HG03571 (cell line): ENCODE results near the gene LUC7L.
"Not testable (repeated sequence)": the region's sequence is repeated elsewhere in the genome, so short reads cannot be mapped to it uniquely, and the experiment has no call there.

ENCODE experiments used
- ATAC-seq: cut with Tn5 transposase; IDR thresholded peaks from one replicate; pipeline ENCODE4 v1.9.1; 2021; ENCODE audit not compliant: unreplicated experiment

The LUC7L gene

DNA sequence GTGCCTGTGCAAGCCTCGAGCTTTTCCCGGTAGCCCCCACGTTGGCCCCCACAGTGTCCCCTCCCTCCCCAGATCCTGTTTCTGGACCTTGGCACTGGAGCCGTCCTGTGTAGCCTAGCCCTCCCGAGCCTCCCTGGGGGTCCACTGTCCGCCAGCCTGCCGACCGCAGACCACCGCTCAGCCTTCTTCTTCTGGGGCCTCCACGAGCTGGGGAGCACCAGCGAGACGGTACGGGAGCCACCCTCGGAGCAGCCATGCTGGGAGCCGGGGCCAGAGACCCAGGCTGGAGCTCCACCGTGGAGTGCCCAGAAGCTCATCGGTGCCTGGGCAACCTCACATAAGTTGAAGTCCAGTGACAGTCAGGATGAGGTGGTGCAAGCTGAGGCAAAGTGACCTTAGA lies 34.7 kb upstream of the LUC7L start:
- ATAC-seq: no peak

DNA sequence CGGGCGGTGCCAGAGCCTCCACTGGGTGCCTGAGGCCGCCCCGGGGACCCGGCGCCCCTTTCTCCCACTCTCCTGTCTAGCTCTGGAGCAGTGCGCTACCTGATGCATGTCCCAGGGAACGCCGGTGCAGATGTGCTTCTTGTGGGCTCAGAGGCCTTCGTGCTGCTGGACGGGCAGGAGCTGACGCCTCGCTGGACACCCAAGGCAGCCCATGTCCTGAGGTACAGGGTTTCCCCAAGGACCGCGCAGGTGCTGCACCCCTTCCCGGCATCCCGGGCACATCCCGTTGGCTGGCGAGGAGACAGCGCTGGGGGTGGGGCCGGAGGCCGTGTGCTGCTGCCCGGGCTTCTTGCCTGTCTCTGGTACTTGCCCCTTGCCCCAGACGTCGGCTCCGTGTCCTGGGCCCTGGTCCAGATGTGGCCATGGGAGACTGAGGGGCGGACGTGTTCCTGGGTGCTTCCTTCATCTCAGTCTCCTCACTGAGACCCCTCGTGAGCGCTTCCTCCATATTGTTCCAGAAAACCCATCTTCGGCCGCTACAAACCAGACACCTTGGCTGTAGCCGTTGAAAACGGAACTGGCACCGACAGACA lies 34.0 kb upstream of the LUC7L start:
- no peak for ATAC-seq

DNA sequence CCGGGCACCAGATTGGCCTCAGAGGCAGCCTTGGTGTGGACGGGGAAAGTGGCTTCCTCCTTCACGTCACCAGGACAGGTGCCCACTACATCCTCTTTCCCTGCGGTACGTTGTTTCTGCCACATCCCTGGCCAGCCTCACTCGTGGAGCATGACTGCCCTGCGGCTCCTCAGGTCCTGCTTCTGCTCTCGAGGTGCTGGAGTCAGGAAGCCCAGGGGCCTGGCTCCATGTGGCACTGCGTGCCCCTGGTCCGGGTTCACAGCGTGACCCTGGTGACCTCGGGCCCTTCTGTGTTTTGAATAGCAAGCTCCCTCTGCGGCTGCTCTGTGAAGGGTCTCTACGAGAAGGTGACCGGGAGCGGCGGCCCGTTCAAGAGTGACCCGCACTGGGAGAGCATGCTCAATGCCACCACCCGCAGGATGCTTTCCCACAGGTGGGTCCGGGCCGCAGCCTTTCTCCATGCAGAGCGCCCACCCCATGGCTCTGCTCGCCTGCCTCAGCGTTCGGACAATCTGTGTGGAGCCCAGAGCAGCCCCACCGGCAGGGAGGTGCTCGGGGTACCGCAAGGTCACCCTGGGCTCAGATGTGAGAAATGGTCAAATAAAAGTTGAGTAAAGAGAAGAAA lies 33.0 kb upstream of the LUC7L start:
- ATAC-seq: no peak

DNA sequence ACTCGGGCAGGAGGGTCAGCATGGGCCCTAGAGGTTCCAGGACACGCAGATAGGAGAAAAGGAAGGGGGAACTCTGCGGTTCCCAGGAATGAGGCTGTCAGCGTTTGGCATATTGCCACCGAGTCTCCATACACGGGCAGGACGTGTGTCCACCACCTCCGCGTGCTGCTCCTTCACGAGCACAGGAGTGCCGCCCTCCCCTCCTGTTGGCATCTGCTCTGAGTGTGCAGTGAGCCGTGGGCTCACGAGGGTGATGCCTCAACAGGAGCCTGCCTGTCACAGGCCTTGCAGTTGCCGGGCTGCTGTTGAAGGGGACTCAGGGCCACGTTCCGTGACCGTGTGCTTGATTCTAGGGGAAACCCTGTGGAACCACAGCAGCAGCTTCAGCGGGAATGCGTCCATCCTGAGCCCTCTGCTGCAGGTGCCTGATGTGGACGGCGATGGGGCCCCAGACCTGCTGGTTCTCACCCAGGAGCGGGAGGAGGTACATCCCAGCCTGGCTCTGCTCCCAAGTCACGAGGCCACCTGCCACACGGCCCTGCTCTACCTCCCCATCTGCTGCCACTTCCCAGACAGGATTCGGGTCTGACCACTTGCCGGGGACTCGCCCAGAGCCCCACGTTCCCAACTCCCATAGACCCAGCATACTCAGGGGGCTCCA lies 31.9 kb upstream of the LUC7L start:
- ATAC-seq: no peak

DNA sequence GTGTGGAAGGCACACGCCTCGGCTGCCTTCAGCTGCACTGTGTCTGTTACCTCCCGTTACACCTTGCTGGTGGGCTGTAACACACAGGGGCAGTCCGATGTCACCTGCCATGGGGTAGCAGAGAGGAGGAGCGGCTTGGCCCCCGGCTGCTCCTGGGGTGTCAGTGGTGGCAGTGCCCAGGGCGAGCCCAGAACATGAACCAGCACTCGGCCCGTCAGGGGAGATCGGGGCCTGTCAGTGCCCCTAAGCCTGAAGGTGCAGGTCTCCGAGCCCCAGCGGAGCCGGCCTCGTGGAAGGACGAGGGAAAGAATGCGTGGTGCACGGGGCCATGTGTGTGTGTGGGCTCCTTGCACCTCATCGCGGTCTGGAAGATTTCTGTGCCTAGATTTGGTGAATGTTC lies 31.1 kb upstream of the LUC7L start:
- no peak for ATAC-seq

DNA sequence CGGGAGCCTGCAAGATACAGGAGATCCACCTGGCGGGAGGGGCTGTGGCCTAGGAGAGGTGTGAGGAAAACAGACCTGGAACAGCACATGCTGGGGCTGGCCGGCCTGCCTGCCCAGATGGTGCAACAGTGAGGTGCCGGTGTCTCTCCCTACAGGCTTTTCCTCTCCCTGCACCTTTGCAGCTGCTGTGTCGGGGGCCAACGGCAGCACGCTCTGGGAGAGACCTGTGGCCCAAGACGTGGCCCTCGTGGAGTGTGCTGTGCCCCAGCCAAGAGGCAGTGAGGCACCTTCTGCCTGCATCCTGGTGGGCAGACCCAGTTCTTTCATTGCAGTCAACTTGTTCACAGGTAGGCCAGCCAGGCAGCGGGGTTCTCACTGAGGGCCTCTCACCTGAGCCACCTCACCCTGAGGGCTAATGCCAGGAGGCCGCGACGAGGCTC lies 30.6 kb upstream of the LUC7L start:
- no peak for ATAC-seq

DNA sequence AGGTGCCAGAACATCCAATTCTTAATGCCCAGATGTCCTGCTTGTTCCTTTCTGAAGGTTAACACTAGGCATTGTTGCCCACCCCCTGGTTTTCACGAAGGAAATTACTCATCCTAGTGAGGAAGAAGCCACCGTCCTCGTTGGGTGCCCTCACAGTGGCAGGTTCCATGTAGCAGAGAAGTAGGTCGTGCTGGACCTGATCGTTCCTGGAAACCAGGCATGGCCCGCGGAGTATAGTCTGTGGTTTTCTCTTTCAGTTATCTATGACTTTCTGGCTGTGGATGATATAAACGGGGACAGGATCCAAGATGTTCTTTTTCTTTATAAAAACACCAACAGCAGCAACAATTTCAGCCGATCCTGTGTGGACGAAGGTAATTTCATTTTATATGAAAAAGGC lies 30.0 kb upstream of the LUC7L start:
- no peak for ATAC-seq

DNA sequence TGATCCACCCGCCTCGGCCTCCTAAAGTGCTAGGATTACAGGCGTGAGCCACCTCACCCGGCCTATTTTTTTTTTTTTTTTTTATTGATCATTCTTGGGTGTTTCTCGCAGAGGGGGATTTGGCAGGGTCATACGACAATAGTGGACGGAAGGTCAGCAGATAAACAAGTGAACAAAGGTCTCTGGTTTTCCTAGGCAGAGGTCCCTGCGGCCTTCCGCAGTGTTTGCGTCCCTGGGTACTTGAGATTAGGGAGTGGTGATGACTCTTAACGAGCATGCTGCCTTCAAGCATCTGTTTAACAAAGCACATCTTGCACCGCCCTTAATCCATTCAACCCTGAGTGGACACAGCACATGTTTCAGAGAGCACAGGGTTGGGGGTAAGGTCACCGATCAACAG lies 28.8 kb upstream of the LUC7L start:
- ATAC-seq: not testable (repeated sequence)

DNA sequence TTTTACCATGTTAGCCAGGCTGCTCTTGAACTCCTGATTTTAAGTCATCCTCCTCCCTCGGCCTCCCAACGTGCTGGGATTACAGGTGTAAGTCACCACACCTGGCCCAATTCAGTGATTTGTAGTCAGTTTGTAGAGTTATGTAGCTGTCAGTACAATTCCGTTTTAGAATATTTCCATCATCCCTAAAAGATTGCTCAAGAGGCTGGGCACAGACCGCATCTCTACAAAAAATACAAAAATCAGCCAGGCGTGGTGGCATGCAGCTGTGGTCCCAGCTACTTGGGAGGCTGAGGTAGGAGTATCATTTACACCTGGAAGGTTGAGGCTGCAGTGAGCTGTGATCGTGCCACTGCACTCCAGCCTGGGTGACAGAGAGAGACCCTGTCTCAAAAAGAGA lies 25.9 kb upstream of the LUC7L start:
- ATAC-seq: no peak

DNA sequence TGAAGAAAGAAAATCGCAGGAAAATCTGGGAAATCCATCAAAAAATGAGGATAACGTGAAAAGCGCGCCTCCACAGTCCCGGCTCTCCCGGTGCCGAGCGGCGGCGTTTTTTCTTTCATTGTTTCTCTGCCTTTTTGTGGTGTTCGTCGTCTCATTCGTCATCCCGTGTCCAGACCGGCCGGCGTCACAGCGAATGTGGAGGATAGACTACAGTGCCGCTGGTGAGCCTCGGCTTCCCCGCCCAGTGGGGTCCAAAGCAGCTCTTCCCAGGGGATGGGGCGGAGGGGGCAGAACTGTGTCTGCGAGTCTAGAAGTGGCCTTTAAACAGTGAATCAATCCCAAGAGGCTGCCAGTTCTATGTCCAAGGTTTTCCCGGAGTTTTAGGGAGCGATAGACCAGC lies 25.2 kb upstream of the LUC7L start:
- no peak for ATAC-seq

DNA sequence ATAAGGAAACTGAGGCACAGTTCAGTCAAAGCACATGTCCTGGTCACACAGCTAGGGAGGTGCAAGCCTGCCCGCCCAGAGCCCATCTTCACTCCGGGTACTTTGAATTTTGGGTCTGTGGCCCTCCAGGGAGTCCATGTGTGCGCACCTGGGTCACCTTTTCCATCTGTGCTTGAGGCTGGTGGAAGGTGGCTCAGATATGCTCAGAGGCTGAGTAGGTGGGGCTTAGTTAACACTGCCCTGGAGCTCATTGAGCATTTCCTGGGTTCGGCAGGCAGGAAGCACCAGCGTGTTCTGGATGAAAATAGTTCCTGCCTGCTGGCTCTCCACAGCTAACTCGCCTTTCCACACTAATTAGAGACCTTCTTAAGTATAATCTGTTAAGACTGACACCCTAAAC lies 24.6 kb upstream of the LUC7L start:
- ATAC-seq: no peak

DNA sequence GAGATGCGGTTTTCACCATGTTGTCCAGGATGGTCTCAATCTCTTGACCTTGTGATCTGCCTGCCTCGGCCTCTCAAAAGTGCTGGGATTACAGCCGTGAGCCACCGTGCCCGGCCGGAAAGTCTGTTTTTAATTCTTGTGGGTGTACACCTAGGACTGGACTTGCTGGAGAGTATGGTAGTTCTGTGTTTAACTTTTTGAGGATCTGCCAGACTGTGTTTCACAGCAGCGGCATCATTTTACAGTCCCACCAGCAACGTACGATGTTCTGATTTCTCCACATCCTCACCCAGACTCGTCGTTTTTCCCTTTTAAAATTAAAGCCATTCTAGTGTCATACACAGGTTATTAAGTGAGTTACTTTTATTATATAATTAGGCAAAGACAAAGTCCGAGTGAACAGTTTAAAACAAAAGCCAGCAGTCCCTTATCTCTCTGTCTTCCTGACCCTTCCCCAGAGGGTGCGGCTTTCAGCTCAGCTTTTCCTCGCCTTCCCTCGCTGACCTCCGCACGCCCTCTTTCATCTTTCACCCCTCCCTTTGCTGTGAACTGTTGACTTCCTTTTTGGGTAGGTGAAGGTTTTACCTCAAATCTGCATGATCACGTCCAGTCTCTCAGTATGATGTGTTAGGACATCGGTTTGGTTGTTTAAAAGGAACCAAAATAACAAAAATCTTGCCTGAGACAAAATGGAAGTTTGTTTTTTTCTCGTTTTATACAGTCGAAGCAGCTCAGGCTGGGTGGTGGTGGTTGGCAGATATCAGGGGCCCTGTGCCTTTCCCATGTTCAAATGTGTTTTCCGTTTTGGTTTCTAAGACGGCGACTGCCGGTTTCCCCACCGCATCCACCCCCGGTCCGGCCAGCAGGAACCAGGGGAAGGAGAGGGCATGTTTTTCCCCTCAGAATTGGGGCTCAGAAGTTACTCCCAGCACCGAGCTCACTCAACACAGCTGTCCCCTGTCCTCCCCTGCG lies 23.4 kb upstream of the LUC7L start:
- no peak for ATAC-seq

DNA sequence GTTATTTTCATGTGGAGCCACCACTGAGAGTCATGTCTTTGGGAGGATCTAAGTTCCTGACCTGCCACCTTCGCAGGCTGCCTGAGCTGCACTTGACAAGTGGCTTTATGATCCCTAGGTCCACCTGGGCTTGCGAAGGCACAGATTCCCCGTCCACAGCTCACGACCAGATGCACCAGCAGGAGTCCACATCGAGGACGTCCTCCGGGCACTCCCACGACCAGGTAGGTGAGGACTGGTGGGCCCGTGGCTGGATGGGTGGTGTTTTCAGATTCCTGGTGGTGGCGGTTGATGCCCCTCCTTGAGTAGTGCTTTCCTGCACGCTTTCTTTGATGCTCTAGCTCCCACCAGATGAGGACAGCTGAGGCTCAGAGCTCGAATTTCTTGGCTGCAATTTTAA lies 20.2 kb upstream of the LUC7L start:
- no peak for ATAC-seq

DNA sequence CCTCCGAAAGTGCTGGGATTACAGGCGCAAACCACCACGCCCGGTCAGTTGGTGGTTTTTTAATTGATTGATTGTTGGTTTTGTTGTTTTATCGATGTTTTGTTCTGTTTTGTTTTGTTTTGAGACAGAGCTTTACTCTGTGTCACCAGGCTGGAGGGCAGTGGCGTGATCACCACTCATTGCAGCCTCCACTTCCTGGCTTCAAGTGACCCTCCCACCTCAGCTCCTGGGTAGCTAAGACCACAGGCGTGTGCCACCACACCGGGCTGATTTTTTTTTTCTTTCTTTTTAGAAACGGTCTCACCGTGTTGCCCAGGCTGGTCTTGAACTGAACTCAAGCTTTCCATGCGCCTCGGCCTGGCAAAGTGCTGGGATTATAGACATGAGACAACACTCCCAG lies 17.8 kb upstream of the LUC7L start:
- no peak for ATAC-seq

DNA sequence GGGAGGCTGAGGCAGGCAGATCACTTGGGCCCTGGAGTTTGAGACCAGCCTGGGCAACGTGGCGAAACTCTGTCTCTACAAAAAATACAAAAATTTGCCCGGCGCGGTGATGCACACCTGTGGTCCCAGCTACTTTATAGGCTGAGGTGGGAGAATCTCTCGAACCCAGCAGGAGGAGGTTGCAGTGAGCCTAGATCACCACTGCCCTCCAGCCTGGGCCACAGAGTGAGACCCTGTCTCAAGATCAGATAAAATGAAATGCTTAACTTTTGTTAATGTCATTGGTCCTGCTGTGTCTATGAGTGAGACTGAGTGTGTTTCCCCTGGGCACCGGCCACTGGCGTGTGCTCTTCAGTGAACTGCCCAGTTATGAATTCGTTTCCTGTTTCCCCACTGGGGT lies 15.9 kb upstream of the LUC7L start:
- no peak for ATAC-seq

DNA sequence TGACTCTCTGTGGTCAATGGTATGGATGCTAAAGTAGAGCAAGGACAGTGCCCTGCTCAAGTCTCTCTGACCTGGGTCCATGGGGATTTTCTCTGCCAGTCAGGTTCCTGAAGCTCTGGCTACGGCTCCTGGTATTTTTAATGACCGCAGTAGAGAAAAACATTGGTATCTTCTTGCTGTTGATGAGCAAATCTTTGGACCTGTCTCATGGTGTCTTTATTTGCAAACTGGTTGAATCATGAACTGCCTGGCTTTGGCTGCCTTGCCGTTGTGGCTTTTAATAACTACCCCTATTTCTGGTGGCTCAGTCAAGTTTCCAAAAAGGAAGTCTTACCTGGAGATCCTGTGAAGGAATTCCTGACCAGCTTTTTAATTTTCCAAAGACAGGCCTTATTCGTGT lies 14.1 kb upstream of the LUC7L start:
- ATAC-seq: no peak

DNA sequence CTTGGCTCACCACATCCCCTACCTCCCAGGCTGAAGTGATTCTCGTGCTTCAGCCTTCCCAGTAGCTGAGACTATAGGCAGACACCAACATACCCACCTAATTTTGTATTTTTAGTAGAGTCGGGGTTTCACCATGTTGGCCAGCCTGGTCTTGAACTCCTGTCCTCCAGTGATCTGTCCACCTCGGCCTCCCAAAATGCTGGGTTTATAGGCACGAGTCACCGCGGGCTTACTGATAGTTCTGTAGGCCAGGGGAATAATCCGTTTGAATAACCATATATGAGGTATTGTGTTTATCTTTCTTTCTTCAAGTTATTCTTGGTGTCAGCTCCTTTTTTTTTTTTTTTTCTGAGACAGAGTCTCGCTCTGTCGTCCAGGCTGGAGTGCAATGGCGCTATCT lies 13.0 kb upstream of the LUC7L start:
- ATAC-seq: no peak

DNA sequence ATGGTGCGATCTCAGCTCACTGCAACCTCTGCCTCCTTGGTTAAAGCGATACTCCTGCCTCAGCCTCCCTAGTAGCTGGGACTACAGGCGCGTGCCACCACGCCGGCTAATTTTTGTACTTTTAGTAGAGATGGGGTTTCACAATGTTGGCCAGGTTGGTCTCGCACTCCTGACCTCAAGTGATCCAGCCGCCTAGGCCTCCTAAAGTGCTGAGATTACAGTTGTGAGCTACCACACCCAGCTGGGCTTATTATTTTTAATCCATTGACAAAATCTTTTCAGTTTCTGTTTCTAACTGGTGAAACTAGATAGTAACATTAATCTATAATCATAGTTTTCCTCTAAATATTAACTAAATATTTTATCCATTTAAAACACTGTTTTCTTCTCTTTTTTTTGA lies 11.3 kb upstream of the LUC7L start:
- ATAC-seq: no peak

DNA sequence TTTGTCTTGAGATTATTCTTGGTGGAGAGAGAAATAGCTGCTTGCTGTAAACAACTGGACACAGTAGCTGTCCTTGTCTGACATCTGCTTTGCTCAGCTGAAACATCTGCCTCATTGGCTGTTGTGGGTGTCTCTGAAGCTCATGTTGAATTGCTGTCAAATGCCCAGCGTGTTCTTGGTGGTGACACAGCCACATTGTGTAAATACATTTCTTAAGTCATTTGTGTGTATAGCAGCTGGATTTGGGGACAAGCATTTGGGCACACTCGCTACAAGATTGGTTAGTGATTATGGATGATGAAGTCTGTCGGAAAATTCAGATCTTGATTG lies 10.7 kb upstream of the LUC7L start:
- no peak for ATAC-seq

DNA sequence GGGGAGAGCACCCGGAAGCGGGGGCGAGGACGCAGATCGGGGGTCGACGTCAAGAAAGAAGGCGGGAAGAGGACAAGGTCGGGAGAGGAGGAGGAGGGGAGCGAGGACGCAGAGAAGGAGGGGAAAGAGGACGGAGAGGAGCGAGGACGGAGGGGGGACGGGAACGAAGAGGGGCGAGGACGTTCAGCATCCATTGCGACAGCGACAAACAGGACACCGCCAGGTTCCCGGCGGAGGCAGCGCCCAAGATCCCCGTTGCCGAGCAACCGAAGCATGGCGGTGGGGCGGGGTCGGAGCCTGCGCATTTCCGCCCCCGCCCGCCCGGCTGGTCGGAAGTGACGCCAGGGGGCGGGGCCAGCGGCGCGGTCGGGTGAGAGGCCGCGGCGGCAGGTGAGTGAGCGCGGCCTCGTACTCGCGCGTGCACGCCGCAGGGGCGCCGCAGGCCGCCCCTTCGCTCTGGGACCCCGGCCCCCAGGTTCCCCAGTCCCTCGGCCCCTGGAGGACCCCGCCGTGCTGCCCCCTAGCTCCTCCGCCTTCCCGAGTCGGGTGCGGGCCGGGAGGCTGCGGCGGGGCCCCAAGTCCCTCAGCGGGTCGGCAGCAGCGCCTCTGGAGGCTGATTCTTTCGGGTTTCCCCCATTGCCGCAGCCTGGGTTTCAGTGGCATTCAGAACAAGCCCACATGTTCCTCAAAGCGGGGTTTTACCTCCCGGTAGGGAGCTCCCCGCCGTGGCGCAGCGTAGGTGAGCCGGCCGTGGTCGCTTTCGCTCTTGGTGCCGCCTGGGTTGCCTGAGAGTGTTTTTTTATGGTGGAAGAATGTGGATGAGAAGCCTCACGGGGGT lies 5.4 kb upstream of the LUC7L start, which contains the start of gene FAM234A:
Gene FAM234A (plus strand): TSS at position 354 of the 838 bp plus-strand sequence. CDS start 19,593 bp downstream, outside the sequence.
- ATAC-seq: peak; percentile 82

DNA sequence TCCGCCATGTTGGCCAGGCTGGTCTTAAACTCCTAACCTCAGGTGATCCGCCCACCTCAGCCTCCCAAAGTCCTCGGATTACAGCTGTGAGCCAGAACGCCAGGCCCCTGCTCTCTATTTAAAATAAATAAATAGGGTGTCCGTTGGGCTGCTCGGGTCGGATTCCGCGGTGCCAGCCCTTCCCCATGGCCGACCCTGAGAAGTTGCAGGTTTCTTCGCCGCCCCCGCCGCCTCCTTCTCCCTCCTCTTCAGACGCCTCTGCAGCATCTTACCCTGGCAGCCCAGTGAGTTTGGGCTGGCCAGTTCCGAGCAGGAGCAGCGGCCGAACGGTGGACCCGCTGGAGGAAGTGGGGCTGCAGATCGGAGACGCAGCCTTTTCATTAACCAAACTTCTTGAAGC lies 1.7 kb upstream of the LUC7L start:
- no peak for ATAC-seq
